OCI-LY3 (cell line): ENCODE measurements around the gene AOX1.

Source experiments
- CTCF ChIP-seq: fragments of 200-600, 300-600 bp; sonication (generic); IDR thresholded peaks from 2 replicates; pipeline ENCODE4 v1.5.1; 2014; ENCODE audit warnings: antibody characterized with exemption, low read length, low read depth
- EZH2phosphoT487 ChIP-seq: fragments of 200-600 bp; shearing (Covaris generic); IDR thresholded peaks from 2 replicates; pipeline ENCODE4 v1.6.1; 2018; ENCODE audit warnings: antibody characterized with exemption, mixed run types, low read depth

GRCh38 chr2:200654823-200655222 is 69.0 kb downstream of the AOX1 start:
- TF ChIP-seq CTCF (no peak), EZH2phosphoT487 (no peak)
